ENCODE data around the gene RNF10.
"Not testable (repeated sequence)": the region's sequence is repeated elsewhere in the genome, so short reads cannot be mapped to it uniquely, and the experiment has no call there.

The RNF10 gene
- 146 to 173 reads per million in 2 experiments for total RNA-seq

DNA sequence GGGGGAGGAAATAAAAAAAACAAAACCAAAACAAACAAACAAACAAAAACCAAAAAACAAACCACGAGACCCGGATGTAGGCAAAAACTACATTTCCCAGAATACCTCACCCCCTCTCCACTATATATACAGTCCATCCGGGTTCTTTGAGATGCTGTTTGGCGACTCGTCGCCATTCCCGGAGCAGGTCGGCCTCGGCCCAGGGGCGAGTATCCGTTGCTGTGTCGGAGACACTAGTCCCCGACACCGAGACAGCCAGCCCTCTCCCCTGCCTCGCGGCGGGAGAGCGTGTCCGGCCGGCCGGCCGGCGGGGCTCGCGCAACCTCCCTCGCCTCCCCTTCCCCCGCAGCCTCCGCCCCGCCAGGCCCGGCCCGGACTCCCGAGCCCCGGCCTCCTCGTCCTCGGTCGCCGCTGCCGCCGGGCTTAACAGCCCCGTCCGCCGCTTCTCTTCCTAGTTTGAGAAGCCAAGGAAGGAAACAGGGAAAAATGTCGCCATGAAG is at the start of gene RNF10:
Gene RNF10, plus strand, starts transcription at position 154 of the 500 bp plus-strand sequence. CDS start 456 bp downstream, outside the sequence.
- DNase-seq (ENCODE audit: low read depth) = peak; percentile 63

- no peak for DNase-seq (ENCODE audit: low read depth)
Observed at GRCh38 chr12:120485961-120486881, 47.9 kb upstream of the RNF10 start.

- DNase-seq (ENCODE audit: low read depth) = not testable (repeated sequence)
Observed at GRCh38 chr12:120487552-120487951, 46.6 kb upstream of the RNF10 start.

GRCh38 chr12:120488057-120488640 is 46.0 kb upstream of the RNF10 start:
- no peak for DNase-seq (ENCODE audit: low read depth)

DNA sequence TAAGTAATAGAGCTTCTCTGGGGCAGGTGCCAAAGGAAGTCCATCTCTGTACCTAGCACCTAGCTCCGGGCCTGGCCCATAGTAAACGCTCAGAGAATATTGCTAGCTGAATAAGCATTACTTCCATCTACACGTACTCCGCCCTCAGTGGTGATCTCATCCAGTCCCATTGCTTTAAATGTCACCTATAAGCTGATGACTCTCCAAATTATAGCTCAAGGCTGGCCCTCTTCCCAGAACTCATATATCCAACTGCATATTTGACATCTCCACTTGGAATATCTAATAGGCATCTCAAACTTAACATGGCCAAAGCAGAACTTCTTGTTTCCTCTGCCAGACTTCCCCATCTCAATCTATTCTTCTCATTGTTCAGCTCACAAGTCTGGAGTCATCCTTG is 45.1 kb upstream of the RNF10 start:
- DNase-seq (ENCODE audit: low read depth) = no peak

DNA sequence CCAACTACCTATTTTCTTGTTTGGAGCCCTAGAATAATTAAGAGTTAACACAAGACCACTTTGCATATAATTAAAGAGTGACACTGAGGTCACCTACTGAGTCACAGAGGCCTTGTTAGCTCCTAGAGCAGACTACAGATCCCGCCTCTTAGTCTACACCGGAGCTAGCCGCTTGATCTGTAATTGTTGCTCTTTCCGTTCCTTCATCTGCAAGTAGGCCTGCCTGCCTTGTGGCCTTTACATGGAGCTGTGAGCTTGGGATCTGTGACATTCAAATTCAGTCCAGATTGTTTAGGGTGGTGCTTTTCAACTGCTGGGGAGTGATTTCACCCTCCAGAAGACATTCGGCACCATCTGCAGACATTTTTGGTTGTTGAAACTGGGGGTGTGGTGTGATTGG is 43.8 kb upstream of the RNF10 start:
- no peak for DNase-seq (ENCODE audit: low read depth)

GRCh38 chr12:120490833-120491512 is 43.2 kb upstream of the RNF10 start:
- no peak for DNase-seq (ENCODE audit: low read depth)

- DNase-seq (ENCODE audit: low read depth) = no peak
Observed at GRCh38 chr12:120495186-120495730, 38.9 kb upstream of the RNF10 start.

- DNase-seq (ENCODE audit: low read depth) = peak; percentile 96
Observed at GRCh38 chr12:120495731-120496412, 38.3 kb upstream of the RNF10 start, which contains the start of gene DYNLL1. DYNLL1 (plus strand) TSS chr12:120496113; CDS start chr12:120496422, 309 bp downstream.

DNA sequence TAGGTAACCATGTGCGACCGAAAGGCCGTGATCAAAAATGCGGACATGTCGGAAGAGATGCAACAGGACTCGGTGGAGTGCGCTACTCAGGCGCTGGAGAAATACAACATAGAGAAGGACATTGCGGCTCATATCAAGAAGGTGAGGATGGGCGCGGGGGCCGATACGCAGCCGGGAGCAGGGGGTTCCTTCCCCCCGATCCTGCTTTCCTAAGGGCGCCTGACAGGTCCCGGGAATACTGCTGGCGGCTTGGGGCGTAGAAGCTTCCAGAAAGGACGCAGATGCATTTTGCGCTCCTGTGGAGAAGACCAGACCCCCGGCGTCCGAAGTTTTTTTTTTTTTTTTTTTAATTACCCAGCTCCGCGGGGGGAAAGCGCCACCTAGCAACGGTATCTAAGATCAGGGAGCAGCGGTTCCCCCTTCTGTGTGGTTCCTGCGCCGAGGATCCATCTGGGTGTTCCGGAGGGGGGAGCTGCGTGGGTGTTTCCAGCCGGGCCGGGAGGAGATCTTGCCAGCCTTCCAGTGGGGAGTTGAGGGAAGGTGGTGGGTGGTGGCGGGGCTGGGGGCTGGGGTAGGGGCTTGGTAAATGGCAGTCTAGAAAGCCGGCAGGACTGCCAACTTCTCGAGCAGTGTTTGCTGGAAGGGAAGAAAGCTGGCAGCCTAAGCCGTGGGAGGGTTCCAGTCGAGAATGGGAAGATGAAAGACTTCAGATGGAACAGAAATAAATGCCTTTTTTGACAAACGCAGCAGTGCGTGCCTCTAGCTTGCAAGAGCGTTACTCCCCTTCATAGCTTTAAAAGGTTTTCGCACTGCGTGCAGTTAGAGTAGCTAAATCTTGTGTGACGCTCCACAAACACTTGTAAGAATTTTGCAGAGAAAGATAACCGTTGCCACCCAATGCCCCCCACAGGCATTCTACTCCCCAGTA is 37.5 kb upstream of the RNF10 start:
- DNase-seq (ENCODE audit: low read depth) = peak; percentile 40

DNA sequence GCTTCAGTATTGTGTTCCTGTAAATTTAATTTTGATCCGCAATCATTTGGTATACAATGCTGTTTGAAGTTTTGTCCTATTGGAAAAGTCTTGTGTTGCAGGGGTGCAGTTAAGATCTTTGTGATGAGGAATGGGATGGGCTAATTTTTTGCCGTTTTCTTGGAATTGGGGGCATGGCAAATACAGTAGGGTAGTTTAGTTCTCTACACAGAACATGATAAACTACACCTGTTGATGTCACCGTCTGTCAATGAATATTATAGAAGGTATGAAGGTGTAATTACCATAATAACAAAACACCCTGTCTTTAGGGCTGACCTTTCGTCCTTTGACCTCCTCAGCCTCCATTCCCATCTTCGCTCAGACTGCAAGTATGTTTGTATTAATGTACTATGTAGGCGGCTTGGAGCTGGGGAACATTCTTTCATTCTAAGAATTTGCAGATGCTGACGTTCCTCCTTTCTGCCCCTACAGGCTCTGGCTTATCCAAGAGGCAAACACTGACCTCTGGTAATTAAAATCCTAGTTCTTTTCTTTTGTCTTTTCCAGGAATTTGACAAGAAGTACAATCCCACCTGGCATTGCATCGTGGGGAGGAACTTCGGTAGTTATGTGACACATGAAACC is 36.5 kb upstream of the RNF10 start:
- DNase-seq (ENCODE audit: low read depth) = no peak

DNA sequence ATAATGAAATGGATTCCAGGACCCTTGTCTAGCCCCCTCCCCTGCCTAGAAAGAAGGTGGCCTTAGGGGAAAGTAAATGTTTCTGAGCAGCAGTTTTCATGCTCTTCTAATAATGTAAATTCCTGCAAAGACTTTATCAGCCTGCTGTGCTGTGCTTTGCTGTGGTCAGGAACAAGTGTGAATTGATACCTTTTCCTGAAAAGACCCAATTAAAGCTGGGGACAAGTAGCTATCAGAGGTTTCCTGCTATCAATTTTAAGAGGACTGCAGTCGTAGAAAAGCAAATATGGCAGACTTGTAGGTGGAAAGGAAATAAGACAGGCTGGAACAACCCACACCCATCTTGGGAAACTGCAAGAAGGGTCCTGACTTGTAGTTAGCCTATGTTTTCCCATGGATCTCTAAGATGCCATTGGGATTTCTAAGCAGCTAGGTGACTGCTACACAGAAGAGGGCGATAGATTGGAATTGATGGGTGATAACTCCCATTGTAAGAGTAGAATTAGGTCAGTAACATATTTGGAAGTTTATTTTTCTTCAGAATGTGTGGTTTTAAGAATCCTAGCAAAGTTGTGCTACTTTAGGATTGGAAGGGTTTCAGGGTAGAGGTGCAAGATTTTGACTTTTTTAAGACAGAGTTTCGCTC is 35.2 kb upstream of the RNF10 start:
- DNase-seq (ENCODE audit: low read depth) = no peak

DNA sequence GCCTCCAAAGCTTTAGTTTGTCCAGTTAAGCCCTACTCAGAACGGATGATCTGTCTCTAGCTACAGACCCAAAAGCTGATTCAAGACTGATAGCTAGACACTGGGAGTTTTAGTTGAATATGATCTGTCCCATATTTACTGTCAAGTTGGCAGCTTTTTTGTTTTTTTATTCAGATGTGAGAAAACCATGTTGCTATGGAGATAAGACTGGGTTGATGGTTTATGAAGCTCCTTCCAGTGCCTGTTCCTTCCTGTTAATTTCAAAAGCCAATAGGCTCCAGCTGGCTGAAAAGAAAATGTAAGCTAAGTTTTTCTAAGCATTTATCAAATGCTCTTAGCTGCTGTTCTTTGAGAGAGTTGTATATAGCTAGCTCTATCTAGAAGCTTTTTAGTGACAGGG is 33.6 kb upstream of the RNF10 start:
- no peak for DNase-seq (ENCODE audit: low read depth)

DNA sequence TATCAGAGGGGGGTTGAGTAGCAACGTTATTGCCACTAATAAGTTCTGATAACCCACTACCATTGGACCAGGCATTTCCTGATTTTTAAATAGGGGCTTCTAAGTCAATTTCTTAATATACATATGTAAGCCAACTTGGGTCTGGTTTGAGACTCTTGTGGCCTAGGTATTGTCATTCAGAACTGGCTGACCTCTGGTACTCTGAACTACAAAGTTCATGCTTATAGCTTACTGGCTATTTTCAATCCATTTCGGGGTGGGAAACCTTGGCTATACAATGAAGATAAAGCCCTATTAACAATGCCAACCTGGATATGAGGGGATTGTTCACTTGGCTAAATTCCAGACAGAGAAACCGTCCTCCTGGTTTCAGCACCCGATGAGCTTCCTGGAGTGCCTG is 29.6 kb upstream of the RNF10 start:
- DNase-seq (ENCODE audit: low read depth) = no peak

DNA sequence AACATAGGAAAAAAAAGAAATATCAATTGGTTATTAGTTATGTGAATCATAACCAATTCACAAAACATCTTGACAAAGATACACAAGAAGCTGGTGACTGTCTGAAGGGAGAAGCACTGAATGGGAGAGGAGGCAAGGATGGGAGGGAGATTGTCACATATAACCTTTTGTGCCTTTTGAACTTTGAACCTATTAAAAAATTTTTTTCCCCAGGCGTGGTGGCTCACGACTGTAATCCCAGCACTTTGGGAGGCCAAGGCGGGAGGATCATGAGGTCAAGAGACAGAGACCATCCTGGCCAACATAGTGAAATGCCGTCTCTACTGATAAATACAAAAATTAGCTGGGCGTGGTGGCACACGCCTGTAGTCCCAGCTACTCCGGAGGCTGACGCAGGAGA is 25.6 kb upstream of the RNF10 start:
- DNase-seq (ENCODE audit: low read depth) = no peak

GRCh38 chr12:120514002-120514401 is 20.2 kb upstream of the RNF10 start:
- no peak for DNase-seq (ENCODE audit: low read depth)

- DNase-seq (ENCODE audit: low read depth) = no peak
Observed at GRCh38 chr12:120515496-120515895, 18.7 kb upstream of the RNF10 start.

- not testable (repeated sequence) for DNase-seq (ENCODE audit: low read depth)
Observed at GRCh38 chr12:120519324-120519723, 14.8 kb upstream of the RNF10 start.

DNA sequence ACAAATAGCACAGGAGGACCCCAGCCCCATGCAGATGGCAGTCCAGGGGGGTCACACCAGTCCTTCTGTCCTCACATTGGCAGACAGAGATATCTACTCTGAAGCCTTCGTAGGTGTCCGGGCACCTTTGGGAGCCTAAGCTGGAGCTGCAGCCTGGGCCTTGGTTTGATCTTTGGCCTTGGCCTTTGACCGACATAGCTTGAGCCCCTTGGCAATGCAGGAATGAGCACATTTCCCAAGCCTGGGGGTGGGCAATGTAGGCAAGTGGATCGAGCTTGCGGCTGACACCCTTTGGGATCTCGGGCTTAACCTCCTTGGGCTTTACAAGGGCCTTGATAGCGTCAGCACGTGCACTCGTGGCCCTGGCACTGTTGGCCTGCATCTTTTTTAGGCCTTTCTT is 11.6 kb upstream of the RNF10 start:
- DNase-seq (ENCODE audit: low read depth) = no peak
